HG03565 (cell line): ENCODE data around the gene CLIP1.
"Not testable (repeated sequence)": the region's sequence is repeated elsewhere in the genome, so short reads cannot be mapped to it uniquely, and the experiment has no call there.

ENCODE experiments used
- ATAC-seq: cut with Tn5 transposase; IDR thresholded peaks from one replicate; pipeline ENCODE4 v1.9.1; 2021; ENCODE audit warnings: mild to moderate bottlenecking, moderate library complexity; ENCODE audit not compliant: unreplicated experiment

The CLIP1 gene

DNA sequence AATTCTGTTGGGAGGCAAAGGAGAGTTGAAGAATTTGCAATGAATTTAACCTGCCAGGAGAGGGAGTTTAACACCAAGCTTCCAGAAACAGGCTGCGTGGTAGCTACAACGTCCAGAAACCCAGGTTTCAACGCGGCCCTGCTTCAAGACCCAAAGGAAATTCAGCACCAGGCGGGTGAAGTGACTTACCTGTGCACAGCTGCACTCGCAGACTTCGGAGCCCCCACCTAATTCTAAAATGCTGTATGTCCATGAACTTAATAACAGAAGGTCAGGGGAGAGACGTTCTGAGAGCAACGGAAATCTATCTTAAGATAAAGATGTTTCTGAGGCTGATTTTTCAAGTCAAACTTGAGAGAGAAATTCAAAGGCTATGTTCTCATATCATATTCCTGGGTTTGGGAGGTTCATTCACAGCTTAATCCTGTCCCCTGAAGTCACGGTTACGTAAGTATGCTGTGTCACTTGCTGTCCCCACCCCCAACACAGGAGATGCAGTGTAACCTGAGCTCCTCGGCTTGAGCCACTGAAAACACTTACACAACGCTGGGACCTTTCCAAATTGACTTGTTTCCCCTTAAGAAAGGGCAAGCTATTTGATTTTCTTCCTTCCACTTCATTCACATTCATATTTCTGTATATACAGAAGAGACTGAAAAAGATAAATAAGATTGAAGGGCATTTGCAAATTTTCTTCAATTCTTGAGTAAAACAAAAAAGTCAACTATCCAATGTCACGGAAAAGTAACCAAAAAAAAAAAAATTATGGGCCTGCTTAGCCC, 22.7 kb downstream of the CLIP1 start:
- no peak for ATAC-seq

DNA sequence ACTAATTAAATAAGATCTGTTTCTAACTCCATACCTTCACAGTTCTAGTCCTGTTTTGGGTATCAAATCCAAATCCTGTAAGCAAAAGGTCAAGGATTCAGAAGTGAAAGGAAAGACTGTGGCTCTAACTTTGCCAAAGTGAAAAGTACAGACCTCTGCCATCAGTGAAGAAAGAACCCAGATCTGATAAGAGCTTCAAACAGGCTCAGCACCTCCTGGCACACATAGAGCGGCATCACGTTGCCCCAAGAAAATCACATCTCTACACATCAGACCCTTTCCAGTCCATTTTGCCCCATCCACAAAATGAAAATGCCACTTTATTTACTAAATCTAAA, 23.2 kb downstream of the CLIP1 start:
- no peak for ATAC-seq

DNA sequence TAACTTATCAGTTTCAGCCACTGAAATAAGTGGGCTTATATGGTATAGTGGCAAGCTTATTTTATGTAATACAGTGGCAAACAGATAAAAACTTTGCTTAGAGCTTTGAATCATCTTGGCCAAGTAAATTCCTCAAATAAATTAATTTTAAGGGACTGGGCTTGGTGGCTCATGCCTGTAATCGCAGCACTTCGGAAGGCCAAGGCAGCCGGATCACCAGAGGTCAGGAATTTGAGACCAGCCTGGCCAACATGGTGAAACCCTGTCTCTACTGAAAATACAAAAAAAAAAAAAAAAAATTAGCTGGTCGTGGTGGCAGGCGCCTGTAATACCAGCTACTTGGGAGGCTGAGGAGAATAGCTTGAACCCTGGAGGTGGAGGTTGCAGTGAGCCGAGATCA, 24.5 kb downstream of the CLIP1 start:
- ATAC-seq = not testable (repeated sequence)

DNA sequence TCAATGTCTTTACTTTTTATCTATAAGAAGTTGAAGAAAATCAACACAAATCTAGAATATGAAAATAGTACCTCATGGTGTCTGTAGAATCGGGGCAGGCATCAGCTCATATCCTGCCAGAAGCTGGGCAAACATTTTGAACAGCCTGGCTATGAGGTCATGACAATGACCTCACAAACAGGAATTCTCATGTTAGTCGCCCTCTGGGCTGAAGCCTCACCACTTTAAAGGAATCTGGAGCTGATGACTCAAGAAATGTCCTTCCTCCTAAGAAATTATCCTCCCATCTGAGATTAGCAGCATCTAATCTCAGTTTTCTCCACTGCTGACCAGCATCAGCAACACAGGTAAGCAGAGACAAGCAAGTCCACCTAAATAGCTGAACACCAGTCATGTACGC, 27.1 kb downstream of the CLIP1 start:
- no peak for ATAC-seq

DNA sequence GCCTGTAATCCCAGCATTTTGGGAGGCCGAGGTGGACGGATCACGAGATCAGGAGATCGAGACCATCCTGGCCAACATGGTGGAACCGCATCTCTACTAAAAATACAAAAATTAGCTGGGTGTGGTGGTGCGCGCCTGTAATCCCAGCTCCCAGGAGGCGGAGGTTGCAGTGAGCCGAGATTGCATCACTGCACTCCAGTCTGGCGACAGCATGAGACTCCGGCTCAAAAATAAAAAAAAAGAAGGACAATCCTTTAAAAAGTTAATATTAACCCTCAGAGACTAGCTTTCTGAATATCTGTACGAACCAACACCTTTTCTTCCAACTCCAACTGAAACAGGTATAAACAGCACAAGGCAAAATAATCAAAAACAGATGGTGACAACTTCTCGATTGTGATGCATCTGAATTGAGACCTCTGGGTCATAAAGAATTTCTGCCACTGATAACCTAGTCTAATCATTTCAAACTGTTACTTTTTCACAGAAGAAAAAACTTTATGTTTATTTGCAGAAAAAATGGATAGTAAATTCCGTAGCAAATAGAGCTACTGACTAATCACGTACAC, 27.8 kb downstream of the CLIP1 start:
- no peak for ATAC-seq

DNA sequence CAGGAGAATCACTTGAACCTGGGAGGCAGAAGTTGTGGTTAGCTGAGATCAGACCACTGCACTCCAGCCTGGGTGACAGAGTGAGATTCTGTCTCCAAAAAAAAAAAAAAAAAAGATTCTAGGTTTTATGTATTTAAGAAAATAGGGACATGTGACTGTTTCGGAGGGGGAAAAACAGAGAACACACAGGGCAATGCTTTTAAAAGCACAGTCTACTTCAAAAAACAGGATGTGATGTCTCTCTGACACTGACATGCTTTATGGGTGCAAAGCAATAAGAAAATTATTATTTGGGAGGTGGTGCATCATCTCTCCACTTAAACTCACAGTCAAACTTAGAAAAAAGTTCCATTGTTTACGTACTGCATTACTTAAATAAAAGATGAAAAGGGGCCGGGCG, 28.7 kb downstream of the CLIP1 start:
- ATAC-seq = no peak

DNA sequence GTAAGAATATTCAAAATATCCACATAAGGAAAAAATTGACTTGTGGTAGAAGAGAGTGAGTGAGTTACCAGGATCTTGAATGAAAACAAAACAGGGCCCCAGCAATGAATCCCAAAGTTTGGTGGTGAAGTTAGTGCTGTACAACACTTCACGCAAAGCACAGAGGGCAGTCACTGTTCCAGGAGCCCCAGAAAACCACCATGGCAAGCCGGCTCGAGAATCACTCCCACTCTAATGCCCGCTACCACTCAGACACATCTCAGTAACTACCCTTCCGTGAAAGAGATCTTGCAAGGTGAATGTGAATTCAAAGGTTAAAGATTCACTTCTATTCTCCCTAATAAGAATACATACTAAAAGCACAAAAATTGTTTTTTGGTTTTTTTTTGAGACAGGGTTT, 30.1 kb downstream of the CLIP1 start:
- no peak for ATAC-seq

DNA sequence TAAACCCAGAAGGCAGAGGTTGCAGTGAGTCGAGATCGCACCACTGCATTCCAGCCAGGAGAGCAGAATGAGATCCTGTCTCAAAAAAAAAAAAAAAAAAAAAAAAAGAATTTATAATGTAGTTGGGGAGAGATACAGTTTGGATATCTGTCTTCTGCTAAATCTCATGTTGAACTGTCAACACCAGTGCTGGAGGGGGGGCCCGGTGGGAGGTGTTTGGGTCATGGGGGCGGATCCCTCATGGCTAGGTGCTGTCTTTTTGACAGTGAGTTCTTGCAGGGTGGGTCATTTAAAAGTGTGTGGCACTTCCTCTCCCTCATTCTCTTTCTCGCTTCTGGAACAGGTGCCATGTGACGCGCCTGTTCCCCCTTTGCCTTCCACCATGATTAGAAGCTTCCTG, 32.8 kb downstream of the CLIP1 start:
- ATAC-seq = no peak

DNA sequence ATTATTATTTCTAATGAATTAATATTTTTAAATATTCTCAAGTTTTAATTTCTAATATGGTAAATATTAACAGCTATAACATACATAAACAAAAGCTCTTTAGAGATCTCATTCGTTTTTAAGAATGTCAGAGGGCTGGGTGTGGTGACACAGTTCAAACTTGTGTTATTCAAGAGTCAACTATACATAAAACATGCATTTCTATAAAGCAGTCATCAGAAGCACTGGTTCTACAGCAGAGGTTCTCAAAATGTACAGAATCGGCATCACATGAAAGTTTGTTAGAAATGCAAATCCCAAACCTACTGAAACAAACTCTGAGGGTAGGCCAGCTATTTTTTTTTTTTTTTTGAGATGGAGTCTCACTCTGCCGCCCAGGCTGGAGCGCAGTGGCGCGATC, 34.6 kb downstream of the CLIP1 start:
- no peak for ATAC-seq

DNA sequence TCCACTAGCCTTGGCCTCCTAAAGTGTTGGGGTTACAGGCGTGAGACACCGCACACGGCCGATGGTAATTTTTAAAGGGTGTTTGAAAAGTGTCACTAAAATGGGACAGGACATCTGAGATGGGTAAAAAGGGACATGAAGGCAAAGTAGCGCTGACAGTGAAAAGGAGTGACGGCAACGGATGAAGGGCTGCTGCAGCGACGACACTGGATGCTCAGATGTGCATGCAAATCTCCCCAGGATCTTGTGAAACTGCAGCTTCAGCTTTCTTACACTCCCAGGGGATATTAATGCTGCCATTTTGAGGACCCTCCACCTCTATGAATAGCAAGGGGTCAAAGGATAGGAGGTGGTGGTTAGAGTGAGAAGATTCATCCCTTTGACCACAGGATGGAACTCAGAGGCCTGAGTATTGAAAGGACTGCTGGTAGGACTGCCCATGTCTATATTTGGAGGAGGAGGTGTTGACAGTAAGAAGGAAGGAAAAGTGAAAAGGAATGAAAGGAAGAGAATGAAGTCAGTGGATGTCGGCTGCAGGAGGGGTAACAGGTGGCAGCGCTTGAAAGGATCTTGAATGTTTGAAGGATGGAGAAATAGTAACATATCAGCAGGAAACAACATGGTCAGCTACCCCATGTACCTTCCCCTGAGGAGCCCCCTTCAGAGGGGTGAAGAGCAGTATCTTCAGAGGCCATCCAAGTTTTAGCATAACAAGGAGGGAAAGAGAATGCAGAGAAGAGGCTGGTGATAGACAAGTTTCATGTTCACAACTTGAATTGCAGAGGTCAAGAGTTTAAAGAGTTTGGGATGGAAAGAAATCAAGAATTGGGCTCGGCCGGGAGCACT, 37.1 kb downstream of the CLIP1 start:
- ATAC-seq = no peak

DNA sequence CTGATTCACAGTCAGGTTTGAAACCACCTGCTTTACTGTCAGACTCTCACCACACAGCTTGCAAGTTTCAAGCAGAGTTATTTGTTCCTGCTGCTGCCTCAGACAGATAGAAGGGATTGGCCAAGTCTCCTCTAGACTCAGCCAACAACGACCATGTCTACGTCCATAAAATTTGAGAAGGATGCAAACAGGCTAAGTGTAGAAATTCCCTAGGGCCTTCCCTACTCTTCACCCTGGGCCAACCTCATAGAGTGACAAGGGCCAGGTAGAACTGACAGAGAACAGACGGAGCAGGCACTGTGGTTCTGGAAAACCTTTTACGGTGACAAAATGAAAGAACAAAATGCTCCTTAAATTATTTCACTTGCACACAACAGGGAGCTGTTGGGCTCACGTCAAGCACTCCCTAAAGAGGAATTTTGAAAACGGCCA, 39.5 kb downstream of the CLIP1 start:
- no peak for ATAC-seq

DNA sequence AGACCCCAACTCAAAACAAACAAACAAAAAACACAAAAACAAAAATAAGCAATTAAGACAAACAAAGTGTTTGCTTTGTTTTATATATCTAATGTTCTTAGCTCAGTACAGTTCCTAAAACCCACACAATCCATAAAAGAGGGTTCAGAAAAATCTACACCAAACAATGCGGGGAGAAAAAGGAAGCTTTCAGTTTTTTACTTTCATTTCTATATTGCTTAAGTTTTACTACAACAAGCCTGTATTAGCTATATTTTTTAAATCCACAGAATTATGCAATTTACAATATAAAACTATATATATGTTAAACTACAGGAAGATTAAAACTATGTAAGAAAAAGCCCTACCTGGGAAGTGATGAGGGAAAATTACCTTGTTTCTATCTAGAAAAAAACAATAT, 41.4 kb downstream of the CLIP1 start:
- no peak for ATAC-seq

DNA sequence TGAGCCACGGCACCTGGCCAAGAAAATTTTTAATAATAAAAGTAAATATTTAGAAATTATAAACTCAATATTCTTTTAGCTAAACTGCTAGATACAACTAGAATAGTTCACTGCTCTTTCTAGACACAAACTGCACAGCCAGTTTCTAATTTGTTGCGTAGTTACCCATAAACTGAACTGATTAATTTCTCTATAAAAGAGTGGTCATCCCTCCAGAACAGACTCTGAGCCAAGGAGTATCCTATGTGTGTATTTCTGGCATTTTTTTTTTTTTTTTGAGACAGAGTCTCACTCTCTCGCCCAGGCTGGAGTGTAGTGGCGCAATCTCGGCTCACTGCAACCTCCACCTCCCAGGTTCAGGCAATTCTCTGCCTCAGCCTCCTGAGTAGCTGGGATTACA, 45.7 kb downstream of the CLIP1 start:
- not testable (repeated sequence) for ATAC-seq

DNA sequence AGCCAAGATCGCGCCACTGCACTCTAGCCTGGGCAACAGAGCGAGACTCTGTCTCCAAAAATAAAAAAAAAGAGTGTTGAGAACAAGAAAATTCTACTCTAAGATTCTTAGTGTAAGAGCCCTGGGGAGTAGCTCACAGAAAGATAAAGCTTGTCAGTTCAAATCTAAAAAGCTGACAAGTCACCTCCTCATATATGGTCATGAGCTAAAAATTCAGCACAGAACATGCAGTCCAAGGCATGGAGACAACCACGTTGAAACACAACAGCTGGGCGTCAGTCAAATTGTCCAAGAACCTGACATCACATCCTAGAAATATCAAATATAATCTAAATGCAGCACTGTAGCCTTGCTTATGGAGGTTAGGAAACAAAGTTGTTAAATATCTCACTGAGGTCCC, 47.8 kb downstream of the CLIP1 start:
- no peak for ATAC-seq

DNA sequence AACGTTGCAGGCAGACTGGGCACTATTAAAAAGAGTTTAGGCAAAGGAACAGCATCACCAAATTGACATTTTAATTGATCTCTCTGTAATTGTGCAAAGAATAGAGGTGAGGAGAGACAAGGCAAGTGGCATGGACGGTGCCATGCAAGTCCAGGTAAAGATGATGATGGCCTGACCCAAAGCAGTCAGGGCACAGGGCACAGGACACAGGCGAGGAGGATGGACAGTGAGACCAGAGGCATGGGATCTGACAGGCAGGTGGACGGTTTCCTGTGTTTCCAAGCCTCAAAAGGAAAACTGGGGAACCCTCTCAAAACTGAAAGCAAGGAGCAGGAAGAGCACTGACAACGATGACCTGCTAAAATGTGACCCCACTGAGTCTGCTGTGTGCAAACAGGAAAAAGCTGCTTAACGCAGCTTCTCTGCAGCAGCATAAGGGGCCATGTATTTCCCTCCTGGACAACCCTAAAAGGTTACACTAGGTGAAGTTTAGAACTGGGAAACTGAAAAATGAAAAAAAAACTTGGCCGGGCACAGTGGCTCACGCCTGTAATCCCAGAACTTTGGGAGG, 50.9 kb downstream of the CLIP1 start:
- no peak for ATAC-seq

DNA sequence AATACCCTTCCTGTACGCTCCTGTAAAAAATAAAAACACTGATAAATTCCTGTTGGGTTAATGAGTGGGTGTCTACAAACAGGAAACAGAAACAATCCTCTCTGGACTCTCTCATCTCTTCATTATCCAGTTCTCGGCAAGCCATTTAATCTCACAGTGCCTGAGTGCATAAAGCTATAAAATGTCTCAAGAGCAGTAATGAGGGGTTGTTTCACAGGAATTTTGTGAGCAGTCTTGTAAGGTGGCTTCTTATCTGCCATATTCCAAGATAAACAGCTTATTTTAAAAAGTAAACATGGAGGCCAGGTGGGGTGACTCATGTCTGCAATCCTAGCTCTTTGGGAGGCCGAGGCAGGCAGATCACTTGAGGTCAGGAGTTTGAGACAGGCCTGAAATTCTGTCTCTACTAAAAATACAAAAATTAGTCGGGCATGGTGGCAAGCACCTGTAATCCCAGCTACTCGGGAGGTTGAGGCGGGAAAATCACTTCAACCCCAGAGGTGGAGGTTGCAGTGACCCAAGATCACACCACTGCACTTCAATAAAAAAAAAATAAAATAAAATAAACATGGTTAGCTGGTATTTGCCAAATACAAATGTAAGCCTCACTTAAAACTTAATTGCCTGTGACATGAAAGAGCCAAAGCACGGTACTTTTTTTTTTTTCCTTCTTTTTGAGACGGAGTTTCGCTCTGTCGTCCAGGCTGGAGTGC, 54.0 kb downstream of the CLIP1 start:
- ATAC-seq = no peak

DNA sequence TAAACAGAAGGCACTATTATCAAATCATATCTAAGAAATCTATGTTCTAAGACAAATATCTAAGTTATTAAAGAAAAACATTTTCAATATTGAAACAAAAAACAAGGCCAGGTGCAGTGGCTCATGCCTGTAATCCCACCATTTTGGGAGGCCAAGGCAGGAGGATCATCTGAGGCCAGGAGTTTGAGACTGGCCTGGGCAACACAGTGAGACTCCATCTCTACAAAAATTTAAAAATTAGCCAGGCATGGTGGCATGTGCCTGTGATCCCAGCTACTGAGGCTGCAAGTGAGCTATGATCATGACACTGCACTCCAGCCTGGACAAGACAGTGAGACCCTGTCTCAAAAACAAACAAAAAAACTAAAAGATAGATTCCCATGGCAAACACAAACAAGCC, 54.8 kb downstream of the CLIP1 start:
- ATAC-seq = not testable (repeated sequence)

DNA sequence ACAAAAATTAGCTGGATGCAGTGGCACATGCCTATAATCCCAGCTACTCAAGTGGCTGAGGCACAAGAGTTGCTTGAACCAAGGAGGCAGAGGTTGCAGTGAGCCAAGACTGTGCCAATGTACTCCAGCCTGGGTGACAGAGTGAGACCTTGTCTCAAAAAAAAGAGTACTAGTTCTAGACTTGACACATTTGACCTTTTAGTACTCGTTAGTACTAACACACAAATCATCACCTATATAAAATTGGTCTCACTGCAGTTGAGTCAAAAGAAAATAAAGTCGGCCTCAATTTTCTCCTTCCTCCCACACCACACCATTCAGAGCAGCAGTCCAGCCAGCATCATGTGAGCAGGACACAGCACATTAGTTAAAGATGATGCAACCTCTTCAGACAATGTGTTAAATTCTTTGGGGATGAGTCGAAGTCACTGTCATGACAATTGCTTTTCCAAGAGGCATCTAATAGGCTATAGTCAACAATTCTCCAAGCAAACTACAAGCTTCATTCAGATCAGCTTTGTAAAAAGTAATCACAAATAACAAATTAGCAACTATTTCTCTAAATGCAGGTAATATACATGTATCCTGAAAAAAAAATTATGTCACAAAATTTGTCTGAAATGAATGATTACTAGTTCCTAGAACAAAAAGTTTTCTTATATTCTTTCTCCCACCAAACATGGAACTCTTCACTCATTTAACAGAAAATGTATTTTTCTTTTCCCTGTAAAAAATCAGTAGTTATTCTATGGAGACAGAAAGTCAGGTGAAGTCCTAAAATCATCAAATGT, 55.6 kb downstream of the CLIP1 start:
- no peak for ATAC-seq

DNA sequence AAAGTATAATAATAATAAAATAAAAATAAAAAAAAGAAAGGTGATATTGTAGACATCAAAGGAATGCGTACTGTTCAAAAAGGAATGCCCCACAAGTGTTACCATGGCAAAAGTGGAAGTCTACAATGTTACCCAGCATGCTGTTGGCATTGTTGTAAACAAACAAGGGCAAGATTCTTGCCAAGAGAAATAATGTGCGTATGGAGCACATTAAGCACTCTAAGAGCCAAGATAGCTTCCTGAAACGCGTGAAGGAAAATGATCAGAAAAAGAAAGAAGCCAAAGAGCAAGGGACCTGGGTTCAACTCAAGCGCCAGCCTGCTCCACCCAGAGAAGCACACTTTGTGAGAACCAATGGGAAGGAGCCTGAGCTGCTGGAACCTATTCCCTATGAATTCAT, 57.2 kb downstream of the CLIP1 start:
- ATAC-seq = not testable (repeated sequence)

DNA sequence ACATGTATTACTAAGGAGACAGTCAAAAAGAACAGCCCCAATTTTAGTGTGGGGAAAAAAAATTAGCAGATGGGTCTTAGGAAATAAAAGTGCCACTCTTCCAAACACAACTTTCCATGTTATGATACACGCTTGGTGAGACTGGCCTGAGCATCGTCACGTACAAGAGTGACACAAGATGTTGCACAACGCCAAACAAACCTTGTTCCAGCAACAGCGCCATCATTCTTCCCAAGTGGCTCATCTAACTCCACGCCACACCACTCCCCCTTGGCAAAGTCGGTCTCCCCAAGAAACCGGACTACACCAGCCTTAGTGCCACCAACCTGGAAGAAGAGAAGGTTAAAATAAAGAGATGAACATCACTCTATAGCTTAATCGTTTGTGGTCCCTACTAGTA, 58.7 kb downstream of the CLIP1 start:
- ATAC-seq = no peak
